ENCODE data around the gene MYOF. TPM values are rescaled to one million over a fixed set of nuclear protein-coding genes. Genes with fewer than 3 reads are reported as not detected.
A peak's percentile ranks its signal among the peaks of the same experiment; 100 is the strongest.

The MYOF gene
- polyA plus RNA-seq, 1 of the 3 experiments (the other 2 are of a cell fraction): 103 TPM

DNA sequence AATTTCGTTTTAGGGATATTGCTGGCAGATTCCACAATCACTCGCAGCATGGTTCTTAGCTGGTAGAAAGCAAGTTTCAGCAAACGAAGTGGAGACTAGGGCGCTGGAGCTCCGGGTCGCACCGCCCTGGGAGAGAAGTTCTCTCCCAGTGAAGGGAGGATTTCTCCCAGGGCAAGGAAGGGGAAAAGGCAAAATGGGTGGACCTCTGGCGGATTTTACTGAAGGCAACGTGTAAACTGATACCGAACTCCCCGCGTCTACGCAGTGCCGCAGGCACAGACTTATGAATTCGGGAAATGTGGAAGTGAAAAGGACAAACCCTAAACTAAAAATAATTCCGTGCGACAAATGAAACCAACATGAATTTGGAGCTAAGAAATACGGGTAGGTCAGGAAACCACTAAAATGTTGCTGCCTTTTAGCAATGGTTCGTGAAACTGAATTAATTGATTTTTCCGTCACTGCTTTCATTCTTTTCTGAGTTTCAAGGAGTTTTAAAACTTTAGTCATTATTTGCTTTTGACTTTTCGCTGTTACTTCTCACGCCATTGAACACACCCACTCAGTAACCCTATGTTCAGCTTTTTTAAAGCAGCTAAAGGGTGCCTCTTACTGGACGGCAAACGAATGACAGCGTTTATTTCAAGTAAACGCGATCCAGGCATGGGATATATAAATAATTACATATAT is at the start of gene MYOF (continued):
- TF ChIP-seq, protein P1, sequence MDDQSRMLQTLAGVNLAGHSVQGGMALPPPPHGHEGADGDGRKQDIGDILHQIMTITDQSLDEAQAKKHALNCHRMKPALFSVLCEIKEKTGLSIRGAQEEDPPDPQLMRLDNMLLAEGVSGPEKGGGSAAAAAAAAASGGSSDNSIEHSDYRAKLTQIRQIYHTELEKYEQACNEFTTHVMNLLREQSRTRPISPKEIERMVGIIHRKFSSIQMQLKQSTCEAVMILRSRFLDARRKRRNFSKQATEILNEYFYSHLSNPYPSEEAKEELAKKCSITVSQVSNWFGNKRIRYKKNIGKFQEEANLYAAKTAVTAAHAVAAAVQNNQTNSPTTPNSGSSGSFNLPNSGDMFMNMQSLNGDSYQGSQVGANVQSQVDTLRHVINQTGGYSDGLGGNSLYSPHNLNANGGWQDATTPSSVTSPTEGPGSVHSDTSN (IDR thresholded peaks at IDR 0.05): peak; percentile 10; the same call in 1 of the 2 replicates
- TF ChIP-seq, protein P2, sequence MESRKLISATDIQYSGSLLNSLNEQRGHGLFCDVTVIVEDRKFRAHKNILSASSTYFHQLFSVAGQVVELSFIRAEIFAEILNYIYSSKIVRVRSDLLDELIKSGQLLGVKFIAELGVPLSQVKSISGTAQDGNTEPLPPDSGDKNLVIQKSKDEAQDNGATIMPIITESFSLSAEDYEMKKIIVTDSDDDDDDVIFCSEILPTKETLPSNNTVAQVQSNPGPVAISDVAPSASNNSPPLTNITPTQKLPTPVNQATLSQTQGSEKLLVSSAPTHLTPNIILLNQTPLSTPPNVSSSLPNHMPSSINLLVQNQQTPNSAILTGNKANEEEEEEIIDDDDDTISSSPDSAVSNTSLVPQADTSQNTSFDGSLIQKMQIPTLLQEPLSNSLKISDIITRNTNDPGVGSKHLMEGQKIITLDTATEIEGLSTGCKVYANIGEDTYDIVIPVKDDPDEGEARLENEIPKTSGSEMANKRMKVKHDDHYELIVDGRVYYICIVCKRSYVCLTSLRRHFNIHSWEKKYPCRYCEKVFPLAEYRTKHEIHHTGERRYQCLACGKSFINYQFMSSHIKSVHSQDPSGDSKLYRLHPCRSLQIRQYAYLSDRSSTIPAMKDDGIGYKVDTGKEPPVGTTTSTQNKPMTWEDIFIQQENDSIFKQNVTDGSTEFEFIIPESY (IDR thresholded peaks at IDR 0.05; ENCODE audit: borderline replicate concordance, low read depth): no peak
- TF ChIP-seq GATA2 (CRISPR knock-in tag; IDR thresholded peaks at IDR 0.05) (no peak), MEF2A (IDR thresholded peaks at IDR 0.05; ENCODE audit: borderline replicate concordance, low read depth) (no peak)
- TF ChIP-seq, protein P3, sequence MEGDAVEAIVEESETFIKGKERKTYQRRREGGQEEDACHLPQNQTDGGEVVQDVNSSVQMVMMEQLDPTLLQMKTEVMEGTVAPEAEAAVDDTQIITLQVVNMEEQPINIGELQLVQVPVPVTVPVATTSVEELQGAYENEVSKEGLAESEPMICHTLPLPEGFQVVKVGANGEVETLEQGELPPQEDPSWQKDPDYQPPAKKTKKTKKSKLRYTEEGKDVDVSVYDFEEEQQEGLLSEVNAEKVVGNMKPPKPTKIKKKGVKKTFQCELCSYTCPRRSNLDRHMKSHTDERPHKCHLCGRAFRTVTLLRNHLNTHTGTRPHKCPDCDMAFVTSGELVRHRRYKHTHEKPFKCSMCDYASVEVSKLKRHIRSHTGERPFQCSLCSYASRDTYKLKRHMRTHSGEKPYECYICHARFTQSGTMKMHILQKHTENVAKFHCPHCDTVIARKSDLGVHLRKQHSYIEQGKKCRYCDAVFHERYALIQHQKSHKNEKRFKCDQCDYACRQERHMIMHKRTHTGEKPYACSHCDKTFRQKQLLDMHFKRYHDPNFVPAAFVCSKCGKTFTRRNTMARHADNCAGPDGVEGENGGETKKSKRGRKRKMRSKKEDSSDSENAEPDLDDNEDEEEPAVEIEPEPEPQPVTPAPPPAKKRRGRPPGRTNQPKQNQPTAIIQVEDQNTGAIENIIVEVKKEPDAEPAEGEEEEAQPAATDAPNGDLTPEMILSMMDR (IDR thresholded peaks at IDR 0.05): peak; percentile 65

DNA sequence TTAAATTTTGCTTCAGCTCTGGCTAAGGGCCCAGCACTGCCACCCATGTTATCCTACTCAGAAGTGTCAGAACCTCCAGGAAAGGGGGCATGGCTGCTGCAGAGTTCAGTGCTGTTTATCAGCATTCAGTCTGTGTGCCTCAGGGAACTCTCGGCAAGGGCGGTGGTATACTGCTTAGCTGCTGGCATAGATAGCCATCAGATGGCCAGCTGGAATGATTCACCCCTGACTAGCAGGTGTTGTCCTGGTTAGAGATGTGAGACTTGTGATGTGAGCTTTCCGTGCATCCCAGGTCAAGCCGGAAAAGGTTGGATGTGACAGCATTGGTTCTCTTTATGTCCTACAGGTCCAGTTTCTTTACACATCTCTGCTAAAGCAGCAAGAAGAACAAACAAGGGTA is 36.4 kb upstream of the MYOF start:
- Histone ChIP-seq H3K9me2 (no peaks in the 10 kb centered on the region), H3F3A (replicated peaks; ENCODE audit: insufficient read depth) (peaks cover 5% of the 10 kb centered on the region), H3K27ac (ENCODE audit: low read depth in 2 of 2, low read length in 1 of 2) (no peak overlapping the region), H3K4me3 (ENCODE audit: low read depth in 2 of 2, low read length in 1 of 2) (no peak overlapping the region), H3K27me3 (ENCODE audit: insufficient read depth) (no peaks in the 10 kb centered on the region), H2AFZ (ENCODE audit: low read depth) (no peak overlapping the region), H3K4me1 (ENCODE audit: control insufficient read depth in 1 of 2, insufficient read depth in 2 of 2, low read depth in 1 of 2, low read length in 1 of 2) (peaks cover 0 to 14% of the 10 kb centered on the region in 2 experiments; a peak in 2 of 4 replicates), H3K9ac (no peak overlapping the region), H4K20me1 (ENCODE audit: insufficient read depth) (no peaks in the 10 kb centered on the region), H3K36me3 (replicated peaks in 1 of 2; ENCODE audit: control insufficient read depth in 1 of 2, insufficient read depth in 2 of 2, low read length in 1 of 2) (peaks cover 36 to 66% of the 10 kb centered on the region in 2 experiments), H3K79me2 (ENCODE audit: insufficient read depth) (0 out of 2 replicates have a peak, but pooled peaks cover 4% of the 10 kb centered on the region), H3K4me2 (no peak overlapping the region), H3K9me3 (no peaks in the 10 kb centered on the region; the same call in 1 of the 2 replicates)
- no peak for TF ChIP-seq SMC3 (IDR thresholded peaks at IDR 0.05; ENCODE audit: low read depth, low read length)
- TF ChIP-seq, protein P4, sequence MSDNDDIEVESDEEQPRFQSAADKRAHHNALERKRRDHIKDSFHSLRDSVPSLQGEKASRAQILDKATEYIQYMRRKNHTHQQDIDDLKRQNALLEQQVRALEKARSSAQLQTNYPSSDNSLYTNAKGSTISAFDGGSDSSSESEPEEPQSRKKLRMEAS (IDR thresholded peaks at IDR 0.05; ENCODE audit: low read depth): no peak
- no peak for TF ChIP-seq EZH2phosphoT487 (IDR thresholded peaks at IDR 0.05; ENCODE audit: borderline replicate concordance, low read depth)
- TF ChIP-seq, protein P5, sequence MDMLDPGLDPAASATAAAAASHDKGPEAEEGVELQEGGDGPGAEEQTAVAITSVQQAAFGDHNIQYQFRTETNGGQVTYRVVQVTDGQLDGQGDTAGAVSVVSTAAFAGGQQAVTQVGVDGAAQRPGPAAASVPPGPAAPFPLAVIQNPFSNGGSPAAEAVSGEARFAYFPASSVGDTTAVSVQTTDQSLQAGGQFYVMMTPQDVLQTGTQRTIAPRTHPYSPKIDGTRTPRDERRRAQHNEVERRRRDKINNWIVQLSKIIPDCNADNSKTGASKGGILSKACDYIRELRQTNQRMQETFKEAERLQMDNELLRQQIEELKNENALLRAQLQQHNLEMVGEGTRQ (IDR thresholded peaks at IDR 0.05; ENCODE audit: borderline replicate concordance, low read depth, low read length): no peak
- peak; percentile 68 for TF ChIP-seq GATA2 (CRISPR knock-in tag; IDR thresholded peaks at IDR 0.05)
- 94% methylated on average over 2 of the region's 4 CpGs for WGBS (ENCODE audit: low lambda C conversion rate)
- POLR2A ChIA-PET: no interaction called here
- CTCF ChIA-PET: interaction anchor here (0.9 to 2.7 kb wide), 5 partner anchors 10 to 142 kb away, joined by 4 to 8 read pairs (median 6); partner anchors contain the start of gene MYOF
- DNase-seq: peak; percentile 9

Measured in SK-N-SH (cell line).